Left ventricle myocardium inferior (tissue), 1 donor: ENCODE measurements around the gene GNAQ. TPM values are rescaled to one million over a fixed set of nuclear protein-coding genes. Genes with fewer than 3 reads are reported as not detected.

Source experiments
- DNase-seq: peaks from one replicate; pipeline ENCODE4 v3.0.0-alpha.2; 2020
- H3K27ac ChIP-seq: fragments of 200-600 bp; replicated peaks from 2 replicates; pipeline ENCODE4 v1.8.0; 2021
- H3K27me3 ChIP-seq: fragments of 200-600 bp; 2 replicates; pipeline ENCODE4 v1.8.0; 2021; ENCODE audit warnings: low read depth
- H3K36me3 ChIP-seq: fragments of 200-600 bp; 2 replicates; pipeline ENCODE4 v1.8.0; 2021
- H3K4me1 ChIP-seq: fragments of 200-600 bp; 2 replicates; pipeline ENCODE4 v1.8.0; 2021
- H3K4me3 ChIP-seq: fragments of 200-600 bp; 2 replicates; pipeline ENCODE4 v1.8.0; 2021; ENCODE audit warnings: mild to moderate bottlenecking, moderate library complexity
- H3K9me3 ChIP-seq: fragments of 200-600 bp; replicated peaks from 2 replicates; pipeline ENCODE4 v1.8.0; 2021
- CTCF ChIP-seq: fragments of 200-600 bp; IDR thresholded peaks from 2 replicates; pipeline ENCODE4 v1.8.0; 2021; ENCODE audit warnings: antibody characterized with exemption, mild to moderate bottlenecking, borderline replicate concordance
- intact Hi-C: fragments of 100-400 bp; cut with micrococcal nuclease; formaldehyde crosslinking; loops from one replicate; pipeline ENCODE4 v1.11.0; 2022
- total RNA-seq: library from RNA; stranded (reverse); fragmentation: NEBNext Ultra II Directional; extraction: Animal tissue kit (Norgen Biotek cat#: 25700); gene quantifications from one replicate; pipeline ENCODE4 v1.2.1, GENCODE V29; 2021
- donor health status: DM: no; HTN: yes; CAD: no; lungs with severe emphysema.

GNAQ gene
- total RNA-seq, 1 donor from 2014 or later = 15.2 TPM

- Histone ChIP-seq H3K27ac (no peak overlapping the region), H3K9me3 (no peaks in the 10 kb centered on the region), H3K27me3 (no peaks in the 10 kb centered on the region), H3K4me3 (no peak overlapping the region), H3K4me1 (peaks cover 24% of the 10 kb centered on the region), H3K36me3 (peaks cover 8% of the 10 kb centered on the region)
- intact Hi-C loops = loop anchor here (10.0 kb wide), 1 partner anchor 60 kb away; the partner anchor contains the start of gene GNAQ
- no peak for DNase-seq
- no peak for TF ChIP-seq CTCF
Measured at GRCh38 chr9:77974434-77974833, 57.2 kb downstream of the GNAQ start.

- Histone ChIP-seq H3K36me3 (no peaks in the 10 kb centered on the region), H3K4me3 (no peak overlapping the region), H3K4me1 (no peaks in the 10 kb centered on the region), H3K9me3 (no peaks in the 10 kb centered on the region), H3K27me3 (no peaks in the 10 kb centered on the region), H3K27ac (no peak overlapping the region)
- intact Hi-C loops = no loop called here
- TF ChIP-seq CTCF = no peak
- no peak for DNase-seq
Measured at GRCh38 chr9:77969083-77969482, 62.5 kb downstream of the GNAQ start.

GRCh38 chr9:77968506-77968905 is 63.1 kb downstream of the GNAQ start:
- no peak for TF ChIP-seq CTCF

DNA sequence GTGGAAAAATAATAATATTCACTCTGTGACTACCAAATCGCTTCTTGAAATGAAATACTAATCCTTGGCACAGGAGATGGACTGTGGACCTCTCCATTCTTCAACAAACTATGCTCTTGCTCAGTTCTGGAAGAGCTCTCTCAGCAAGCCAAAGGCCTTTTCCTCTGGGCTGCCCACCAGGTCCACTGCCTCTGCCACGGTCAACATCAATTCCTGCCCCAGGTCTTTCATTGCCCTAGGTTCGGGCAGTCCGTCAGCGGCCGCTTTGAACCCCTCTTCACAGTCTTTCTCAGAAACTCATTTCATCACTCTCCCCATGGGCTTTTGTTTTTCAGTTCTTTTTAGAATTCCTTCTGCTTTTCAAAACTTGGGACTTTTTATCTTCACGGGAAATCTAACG is 64.9 kb downstream of the GNAQ start:
- Histone ChIP-seq H3K27me3 (no peaks in the 10 kb centered on the region), H3K27ac (no peak overlapping the region), H3K4me1 (peaks cover 8% of the 10 kb centered on the region), H3K9me3 (peaks cover 6% of the 10 kb centered on the region), H3K36me3 (no peaks in the 10 kb centered on the region), H3K4me3 (no peak overlapping the region)
- intact Hi-C loops = no loop called here
- TF ChIP-seq CTCF = no peak
- no peak for DNase-seq

More at GRCh38 chr9:77968506-77968905, 63.1 kb downstream of the GNAQ start:
- H3K36me3 ChIP-seq = no peaks in the 10 kb centered on the region
- no peaks in the 10 kb centered on the region for H3K27me3 ChIP-seq
- no peak overlapping the region for H3K4me3 ChIP-seq
- intact Hi-C loops = no loop called here
- H3K9me3 ChIP-seq = peaks cover 1% of the 10 kb centered on the region
- no peaks in the 10 kb centered on the region for H3K4me1 ChIP-seq
- no peak for DNase-seq
- no peak overlapping the region for H3K27ac ChIP-seq

GRCh38 chr9:77965445-77966123 is 66.0 kb downstream of the GNAQ start:
- intact Hi-C loops = no loop called here
- H3K36me3 ChIP-seq = no peaks in the 10 kb centered on the region

More at GRCh38 chr9:77965445-77966123, 66.0 kb downstream of the GNAQ start:
- TF ChIP-seq CTCF = no peak
- H3K4me3 ChIP-seq = no peak overlapping the region
- no peaks in the 10 kb centered on the region for H3K27me3 ChIP-seq
- no peak for DNase-seq
- H3K27ac ChIP-seq = no peak overlapping the region
- peaks cover 6% of the 10 kb centered on the region for H3K9me3 ChIP-seq
- peaks cover 19% of the 10 kb centered on the region for H3K4me1 ChIP-seq
